HEK293 (cell line): ENCODE results near the gene INKA2.
A peak's percentile ranks its signal among the peaks of the same experiment; 100 is the strongest.

ENCODE experiments used
- EGR2 ChIP-seq: fragments of 450-650 bp; formaldehyde crosslinking; IDR thresholded peaks from 2 replicates; pipeline ENCODE4 v1.5.1; 2016; ENCODE audit warnings: low read depth, missing biosample characterization, missing genetic modification characterization
- GLIS2 ChIP-seq: fragments of 450-650 bp; formaldehyde crosslinking; IDR thresholded peaks from 2 replicates; pipeline ENCODE4 v1.5.1; 2016; ENCODE audit warnings: missing biosample characterization, missing genetic modification characterization
- HIC1 ChIP-seq: fragments of 450-650 bp; formaldehyde crosslinking; IDR thresholded peaks from 2 replicates; pipeline ENCODE4 v1.5.1; 2016; ENCODE audit warnings: missing biosample characterization, missing genetic modification characterization
- HOXD13 ChIP-seq: sonication (generic); formaldehyde crosslinking; IDR thresholded peaks from 2 replicates; pipeline ENCODE4 v1.8.0; 2022; ENCODE audit warnings: missing genetic modification reagents, borderline replicate concordance
- IKZF3 ChIP-seq: fragments of 450-650 bp; IDR thresholded peaks from 2 replicates; pipeline ENCODE4 v1.5.0; 2018; ENCODE audit warnings: missing biosample characterization, mild to moderate bottlenecking, missing genetic modification characterization, moderate library complexity
- KLF17 ChIP-seq: fragments of 450-650 bp; formaldehyde crosslinking; IDR thresholded peaks from 2 replicates; pipeline ENCODE4 v1.5.1; 2016; ENCODE audit warnings: missing biosample characterization, missing genetic modification characterization
- OVOL3 ChIP-seq: fragments of 450-650 bp; formaldehyde crosslinking; IDR thresholded peaks from 2 replicates; pipeline ENCODE4 v1.5.1; 2016; ENCODE audit warnings: missing biosample characterization, missing genetic modification characterization
- RBAK ChIP-seq: fragments of 450-650 bp; formaldehyde crosslinking; IDR thresholded peaks from 2 replicates; pipeline ENCODE4 v1.5.1; 2016; ENCODE audit warnings: missing biosample characterization, missing genetic modification characterization
- SP2 ChIP-seq: fragments of 450-650 bp; formaldehyde crosslinking; IDR thresholded peaks from 2 replicates; pipeline ENCODE4 v1.5.1; 2016; ENCODE audit warnings: missing biosample characterization, missing genetic modification characterization
- SP3 ChIP-seq: fragments of 450-650 bp; formaldehyde crosslinking; IDR thresholded peaks from 2 replicates; pipeline ENCODE4 v1.5.1; 2016; ENCODE audit warnings: missing biosample characterization, missing genetic modification characterization
- SP7 ChIP-seq: fragments of 450-650 bp; formaldehyde crosslinking; IDR thresholded peaks from 2 replicates; pipeline ENCODE4 v1.5.1; 2016; ENCODE audit warnings: missing biosample characterization, missing genetic modification characterization
- TCF7L2 ChIP-seq: IDR thresholded peaks from 2 replicates; pipeline ENCODE4 v1.6.1; 2011; ENCODE audit warnings: low read depth, mild to moderate bottlenecking, inconsistent platforms, low read length, moderate library complexity, borderline replicate concordance
- WT1 ChIP-seq: fragments of 450-650 bp; formaldehyde crosslinking; IDR thresholded peaks from 2 replicates; pipeline ENCODE4 v1.5.1; 2016; ENCODE audit warnings: missing biosample characterization, missing genetic modification characterization
- ZBTB10 ChIP-seq: fragments of 450-650 bp; formaldehyde crosslinking; IDR thresholded peaks from 2 replicates; pipeline ENCODE4 v1.5.1; 2016; ENCODE audit warnings: missing biosample characterization, missing genetic modification characterization
- ZBTB17 ChIP-seq: fragments of 450-650 bp; formaldehyde crosslinking; IDR thresholded peaks from 2 replicates; pipeline ENCODE4 v1.5.1; 2016; ENCODE audit warnings: missing biosample characterization, missing genetic modification characterization
- ZBTB20 ChIP-seq: fragments of 450-650 bp; formaldehyde crosslinking; IDR thresholded peaks from 2 replicates; pipeline ENCODE4 v1.5.1; 2016; ENCODE audit warnings: missing biosample characterization, missing genetic modification characterization
- ZBTB26 ChIP-seq: fragments of 450-650 bp; formaldehyde crosslinking; optimal IDR thresholded peaks from 2 replicates; pipeline ENCODE3; 2016; ENCODE audit warnings: missing biosample characterization, mild to moderate bottlenecking, missing genetic modification characterization
- ZFP3 ChIP-seq: fragments of 450-650 bp; formaldehyde crosslinking; IDR thresholded peaks from 2 replicates; pipeline ENCODE4 v1.5.1; 2016; ENCODE audit warnings: low read depth, missing biosample characterization, missing genetic modification characterization
- ZFP37 ChIP-seq: fragments of 450-650 bp; formaldehyde crosslinking; IDR thresholded peaks from 2 replicates; pipeline ENCODE4 v1.5.1; 2016; ENCODE audit warnings: missing biosample characterization, missing genetic modification characterization
- ZIC2 ChIP-seq: fragments of 450-650 bp; formaldehyde crosslinking; IDR thresholded peaks from 2 replicates; pipeline ENCODE4 v1.5.1; 2016; ENCODE audit warnings: missing biosample characterization, missing genetic modification characterization
- ZNF114 ChIP-seq: fragments of 450-650 bp; formaldehyde crosslinking; IDR thresholded peaks from 2 replicates; pipeline ENCODE4 v1.5.0; 2017; ENCODE audit warnings: missing biosample characterization, missing genetic modification characterization
- ZNF146 ChIP-seq: fragments of 450-650 bp; formaldehyde crosslinking; IDR thresholded peaks from 2 replicates; pipeline ENCODE4 v1.5.1; 2016; ENCODE audit warnings: missing biosample characterization, missing genetic modification characterization
- ZNF280C ChIP-seq: fragments of 450-650 bp; formaldehyde crosslinking; IDR thresholded peaks from 2 replicates; pipeline ENCODE4 v1.5.1; 2016; ENCODE audit warnings: missing biosample characterization, missing genetic modification characterization
- ZNF335 ChIP-seq: fragments of 450-650 bp; formaldehyde crosslinking; conservative IDR thresholded peaks from 2 replicates; pipeline ENCODE4 v1.5.1; 2016; ENCODE audit warnings: missing biosample characterization, missing genetic modification characterization
- ZNF341 ChIP-seq: fragments of 450-650 bp; formaldehyde crosslinking; IDR thresholded peaks from 2 replicates; pipeline ENCODE4; 2016; ENCODE audit warnings: low read depth, missing biosample characterization, missing genetic modification characterization
- ZNF416 ChIP-seq: fragments of 450-650 bp; formaldehyde crosslinking; IDR thresholded peaks from 2 replicates; pipeline ENCODE4 v1.5.1; 2016; ENCODE audit warnings: missing biosample characterization, missing genetic modification characterization
- ZNF561 ChIP-seq: fragments of 450-650 bp; IDR thresholded peaks from 2 replicates; pipeline ENCODE4 v1.5.1; 2018; ENCODE audit warnings: missing biosample characterization, missing genetic modification characterization, borderline replicate concordance
- ZNF596 ChIP-seq: fragments of 450-650 bp; IDR thresholded peaks from 2 replicates; pipeline ENCODE4 v1.5.0; 2018; ENCODE audit warnings: missing biosample characterization, mild to moderate bottlenecking, missing genetic modification characterization, moderate library complexity
- ZNF623 ChIP-seq: fragments of 450-650 bp; formaldehyde crosslinking; IDR thresholded peaks from 2 replicates; pipeline ENCODE4 v1.5.1; 2016; ENCODE audit warnings: missing biosample characterization, missing genetic modification characterization
- ZNF777 ChIP-seq: fragments of 450-650 bp; formaldehyde crosslinking; IDR thresholded peaks from 2 replicates; pipeline ENCODE4 v1.5.1; 2017; ENCODE audit warnings: missing biosample characterization, missing genetic modification characterization, borderline replicate concordance
- ZNF791 ChIP-seq: fragments of 450-650 bp; formaldehyde crosslinking; IDR thresholded peaks from 2 replicates; pipeline ENCODE4 v1.5.1; 2016; ENCODE audit warnings: missing biosample characterization, missing genetic modification characterization
- ZXDB ChIP-seq: fragments of 450-650 bp; formaldehyde crosslinking; IDR thresholded peaks from 2 replicates; pipeline ENCODE4 v1.5.1; 2016; ENCODE audit warnings: missing biosample characterization, missing genetic modification characterization

The INKA2 gene

GRCh38 chr1:111738436-111739193 lies 580 bp downstream of the INKA2 start (continued):
- TF ChIP-seq KLF17 (tag by site-specific recombination) (peak; percentile 36), ZNF791 (tag by site-specific recombination) (no peak), ZNF335 (tag by site-specific recombination) (peak; percentile 74), HOXD13 (CRISPR knock-in tag) (no peak), TCF7L2 (no peak), ZNF341 (tag by site-specific recombination) (peak; percentile 34), OVOL3 (no peak), ZBTB10 (tag by site-specific recombination) (no peak; the same call in 1 of the 2 replicates), ZBTB17 (peak; percentile 49), ZNF146 (no peak), ZBTB26 (peak; percentile 93), ZNF280C (tag by site-specific recombination) (no peak), ZNF114 (no peak), ZNF623 (no peak), HIC1 (tag by site-specific recombination) (no peak; the same call in 1 of the 2 replicates), RBAK (no peak), WT1 (peak; percentile 52; the same call in 1 of the 2 replicates), SP7 (tag by site-specific recombination) (peak; percentile 35; the same call in 1 of the 2 replicates), GLIS2 (peak; percentile 63; the same call in 1 of the 2 replicates), ZFP37 (0 out of 2 replicates have a peak, but pooled peaks have one; percentile 32), ZNF416 (no peak), SP3 (tag by site-specific recombination) (peak; percentile 54; the same call in 1 of the 2 replicates), ZBTB20 (tag by site-specific recombination) (peak; percentile 75), ZNF777 (tag by site-specific recombination) (peak; percentile 74; the same call in 1 of the 2 replicates), ZFP3 (tag by site-specific recombination) (no peak), SP2 (tag by site-specific recombination) (peak; percentile 76), ZNF561 (tag by site-specific recombination) (no peak; the same call in 1 of the 2 replicates), ZNF596 (tag by site-specific recombination) (peak; percentile 40; the same call in 1 of the 2 replicates), ZIC2 (tag by site-specific recombination) (peak; percentile 6), ZXDB (tag by site-specific recombination) (peak; percentile 61; the same call in 1 of the 2 replicates), EGR2 (tag by site-specific recombination) (peak; percentile 89), IKZF3 (tag by site-specific recombination) (0 out of 2 replicates have a peak, but pooled peaks have one; percentile 51)
